BLaER1 treated with 17β-estradiol and CSF1 and Interleukin-3, amounts not matched to agents 10 nM and 100 nM (cell line): ENCODE data around the gene ARHGAP24.
A peak's percentile ranks its signal among the peaks of the same experiment; 100 is the strongest.

Experiments used
- H3K27ac ChIP-seq, 11 experiments: shearing (Covaris generic); formaldehyde crosslinking; 2 replicates each; pipeline ENCODE4 v1.8.1; 2022
- H3K27me3 ChIP-seq, 11 experiments: shearing (Covaris generic); formaldehyde crosslinking; 2 replicates each; pipeline ENCODE4 v1.8.1; 2022
- H3K36me3 ChIP-seq, 11 experiments: shearing (Covaris generic); formaldehyde crosslinking; 2 replicates each; pipeline ENCODE4 v1.8.1; 2022
- H3K4me1 ChIP-seq, 10 experiments: shearing (Covaris generic); formaldehyde crosslinking; 2 replicates each; pipeline ENCODE4 v1.8.1; 2022
- H3K4me2 ChIP-seq, 11 experiments: shearing (Covaris generic); formaldehyde crosslinking; 2 replicates each; pipeline ENCODE4 v1.8.1; 2022
- H3K4me3 ChIP-seq, 10 experiments: shearing (Covaris generic); formaldehyde crosslinking; 2 replicates each; pipeline ENCODE4 v1.8.1; 2022
- H3K9ac ChIP-seq, 11 experiments: shearing (Covaris generic); formaldehyde crosslinking; 2 replicates each; pipeline ENCODE4 v1.8.1; 2022
- H3K9me3 ChIP-seq, 11 experiments: shearing (Covaris generic); formaldehyde crosslinking; replicated peaks in 1 of 11; 2 replicates each; pipeline ENCODE4 v1.8.1; 2022
- H4K20me1 ChIP-seq, 11 experiments: shearing (Covaris generic); formaldehyde crosslinking; 2 replicates each; pipeline ENCODE4 v1.8.1; 2022
- Cebpa-rat ChIP-seq, 11 experiments: shearing (Covaris generic); IDR thresholded peaks; 2 replicates each; pipeline ENCODE4 v1.8.1; 2022

Gene ARHGAP24

GRCh38 chr4:85724791-85725563 is 250.0 kb downstream of the ARHGAP24 start:
- Histone ChIP-seq H3K27ac (peak overlapping the region in 10 of 11 experiments; percentile 20 to 90 (median 71); a peak in 19 of 22 replicates), H4K20me1 (no peaks in the 10 kb centered on the region), H3K9me3 (no peaks in the 10 kb centered on the region), H3K36me3 (no peaks in the 10 kb centered on the region), H3K4me2 (peak overlapping the region; percentile 50 to 84 (median 64)), H3K27me3 (no peaks in the 10 kb centered on the region), H3K9ac (peak overlapping the region in 7 of 11 experiments; percentile 14 to 72 (median 54); a peak in 6 of 22 replicates), H3K4me3 (no peak overlapping the region), H3K4me1 (peaks cover 14 to 62% (median 17%) of the 10 kb centered on the region in 10 experiments)
- no peak for TF ChIP-seq Cebpa-rat (IDR thresholded peaks at IDR 0.05)

GRCh38 chr4:85725721-85726170 is 250.8 kb downstream of the ARHGAP24 start:
- no peaks in the 10 kb centered on the region for H3K36me3 ChIP-seq
- H4K20me1 ChIP-seq, result no peaks in the 10 kb centered on the region
- peak overlapping the region; percentile 50 to 84 (median 64) for H3K4me2 ChIP-seq
- peak overlapping the region; percentile 16 to 90 (median 71); a peak in 20 of 22 replicates for H3K27ac ChIP-seq
- peaks cover 14 to 65% (median 17%) of the 10 kb centered on the region in 10 experiments for H3K4me1 ChIP-seq
- TF ChIP-seq Cebpa-rat (IDR thresholded peaks at IDR 0.05), result no peak
- no peaks in the 10 kb centered on the region for H3K9me3 ChIP-seq
- no peaks in the 10 kb centered on the region for H3K27me3 ChIP-seq
- H3K9ac ChIP-seq, result peak overlapping the region in 7 of 11 experiments; percentile 14 to 72 (median 54); a peak in 8 of 22 replicates
- H3K4me3 ChIP-seq, result no peak overlapping the region

- H3K27me3 ChIP-seq, result no peaks in the 10 kb centered on the region
- no peaks in the 10 kb centered on the region for H3K36me3 ChIP-seq
- TF ChIP-seq Cebpa-rat (IDR thresholded peaks at IDR 0.05), result no peak
- peak overlapping the region; percentile 50 to 84 (median 64); a peak in 19 of 22 replicates for H3K4me2 ChIP-seq
- H3K27ac ChIP-seq, result peak overlapping the region in 8 of 11 experiments; percentile 55 to 90 (median 74); a peak in 13 of 22 replicates
- no peak overlapping the region for H3K4me3 ChIP-seq
- H3K4me1 ChIP-seq, result peaks cover 14 to 65% (median 17%) of the 10 kb centered on the region in 10 experiments
- no peaks in the 10 kb centered on the region for H3K9me3 ChIP-seq
- no peaks in the 10 kb centered on the region for H4K20me1 ChIP-seq
- peak overlapping the region in 2 of 11 experiments; percentile 53 to 72; a peak in 2 of 22 replicates for H3K9ac ChIP-seq
Measured at GRCh38 chr4:85726555-85726954, 251.6 kb downstream of the ARHGAP24 start.

- Histone ChIP-seq H4K20me1 (no peaks in the 10 kb centered on the region), H3K4me1 (peaks cover 14 to 74% (median 17%) of the 10 kb centered on the region in 10 experiments), H3K27ac (no peak overlapping the region), H3K27me3 (no peaks in the 10 kb centered on the region), H3K36me3 (no peaks in the 10 kb centered on the region), H3K9me3 (no peaks in the 10 kb centered on the region), H3K4me2 (peak overlapping the region in 2 of 11 experiments; percentile 10 to 31; a peak in 2 of 22 replicates), H3K4me3 (no peak overlapping the region), H3K9ac (no peak overlapping the region)
- no peak for TF ChIP-seq Cebpa-rat (IDR thresholded peaks at IDR 0.05)
Measured at GRCh38 chr4:85728464-85728863, 253.5 kb downstream of the ARHGAP24 start.

- H3K36me3 ChIP-seq, result no peaks in the 10 kb centered on the region
- no peaks in the 10 kb centered on the region for H3K9me3 ChIP-seq
- no peak for TF ChIP-seq Cebpa-rat (IDR thresholded peaks at IDR 0.05)
- no peak overlapping the region for H3K9ac ChIP-seq
- H3K4me3 ChIP-seq, result no peak overlapping the region
- H3K4me1 ChIP-seq, result peaks cover 0 to 76% (median 0%) of the 10 kb centered on the region in 10 experiments; a peak in 7 of 20 replicates
- no peaks in the 10 kb centered on the region for H3K27me3 ChIP-seq
- H4K20me1 ChIP-seq, result no peaks in the 10 kb centered on the region
- H3K27ac ChIP-seq, result no peak overlapping the region; a peak in 1 of 22 replicates
- peak overlapping the region in 2 of 11 experiments; percentile 14 to 46; a peak in 4 of 22 replicates for H3K4me2 ChIP-seq
Measured at GRCh38 chr4:85732124-85732523, 257.2 kb downstream of the ARHGAP24 start.

GRCh38 chr4:85733798-85734197 is 258.8 kb downstream of the ARHGAP24 start:
- no peaks in the 10 kb centered on the region for H3K27me3 ChIP-seq
- no peaks in the 10 kb centered on the region for H4K20me1 ChIP-seq
- H3K9ac ChIP-seq, result peak overlapping the region in 2 of 11 experiments; percentile 38 to 66; a peak in 3 of 22 replicates
- H3K36me3 ChIP-seq, result no peaks in the 10 kb centered on the region
- H3K4me3 ChIP-seq, result no peak overlapping the region
- peak overlapping the region in 3 of 11 experiments; percentile 52 to 76 (median 72); a peak in 6 of 22 replicates for H3K4me2 ChIP-seq
- no peak for TF ChIP-seq Cebpa-rat (IDR thresholded peaks at IDR 0.05)
- H3K27ac ChIP-seq, result peak overlapping the region in 4 of 11 experiments; percentile 40 to 76 (median 68); a peak in 7 of 22 replicates
- peaks cover 0 to 68% (median 0%) of the 10 kb centered on the region in 10 experiments; a peak in 7 of 20 replicates for H3K4me1 ChIP-seq
- H3K9me3 ChIP-seq, result no peaks in the 10 kb centered on the region

GRCh38 chr4:85734424-85734831 is 259.5 kb downstream of the ARHGAP24 start:
- H3K4me2 ChIP-seq, result peak overlapping the region in 3 of 11 experiments; percentile 52 to 76 (median 72); a peak in 6 of 22 replicates
- H3K4me1 ChIP-seq, result peaks cover 0 to 65% (median 0%) of the 10 kb centered on the region in 10 experiments; a peak in 7 of 20 replicates
- H4K20me1 ChIP-seq, result no peaks in the 10 kb centered on the region
- H3K9ac ChIP-seq, result peak overlapping the region in 2 of 11 experiments; percentile 38 to 66; a peak in 3 of 22 replicates
- TF ChIP-seq Cebpa-rat (IDR thresholded peaks at IDR 0.05), result no peak
- H3K4me3 ChIP-seq, result no peak overlapping the region
- H3K9me3 ChIP-seq, result no peaks in the 10 kb centered on the region
- no peaks in the 10 kb centered on the region for H3K36me3 ChIP-seq
- H3K27me3 ChIP-seq, result no peaks in the 10 kb centered on the region
- peak overlapping the region in 3 of 11 experiments; percentile 65 to 76 (median 72); a peak in 5 of 22 replicates for H3K27ac ChIP-seq

- H3K4me1 ChIP-seq, result peaks cover 0 to 78% (median 0%) of the 10 kb centered on the region in 10 experiments; a peak in 7 of 20 replicates
- no peaks in the 10 kb centered on the region for H3K27me3 ChIP-seq
- peak overlapping the region in 3 of 11 experiments; percentile 13 to 76 (median 72); a peak in 5 of 22 replicates for H3K4me2 ChIP-seq
- H3K27ac ChIP-seq, result peak overlapping the region in 2 of 11 experiments; percentile 21 to 36; a peak in 3 of 22 replicates
- TF ChIP-seq Cebpa-rat (IDR thresholded peaks at IDR 0.05), result no peak
- H3K9me3 ChIP-seq, result no peaks in the 10 kb centered on the region
- H3K4me3 ChIP-seq, result no peak overlapping the region
- no peaks in the 10 kb centered on the region for H3K36me3 ChIP-seq
- no peak overlapping the region for H3K9ac ChIP-seq
- no peaks in the 10 kb centered on the region for H4K20me1 ChIP-seq
Measured at GRCh38 chr4:85736571-85736970, 261.6 kb downstream of the ARHGAP24 start.

- no peak overlapping the region for H3K4me3 ChIP-seq
- peaks cover 0 to 81% (median 0%) of the 10 kb centered on the region in 10 experiments; a peak in 7 of 20 replicates for H3K4me1 ChIP-seq
- peak overlapping the region in 2 of 11 experiments; percentile 72 to 76; a peak in 4 of 22 replicates for H3K4me2 ChIP-seq
- H3K27ac ChIP-seq, result peak overlapping the region in 2 of 11 experiments; percentile 21 to 26; a peak in 1 of 22 replicates
- no peaks in the 10 kb centered on the region for H4K20me1 ChIP-seq
- TF ChIP-seq Cebpa-rat (IDR thresholded peaks at IDR 0.05), result no peak
- H3K9ac ChIP-seq, result no peak overlapping the region
- H3K36me3 ChIP-seq, result no peaks in the 10 kb centered on the region
- H3K9me3 ChIP-seq, result no peaks in the 10 kb centered on the region
- H3K27me3 ChIP-seq, result no peaks in the 10 kb centered on the region
Measured at GRCh38 chr4:85737254-85737653, 262.3 kb downstream of the ARHGAP24 start.
